NCI-H345 treated with DMSO at 0.1 percent for 48 hours (cell line): ENCODE results near the gene CCDC78.

ENCODE experiments used
- DNase-seq: peaks from one replicate; lab custom pipeline; 2025; ENCODE audit not compliant: unreplicated experiment; lab: John Stamatoyannopoulos, UW

Gene CCDC78

DNA sequence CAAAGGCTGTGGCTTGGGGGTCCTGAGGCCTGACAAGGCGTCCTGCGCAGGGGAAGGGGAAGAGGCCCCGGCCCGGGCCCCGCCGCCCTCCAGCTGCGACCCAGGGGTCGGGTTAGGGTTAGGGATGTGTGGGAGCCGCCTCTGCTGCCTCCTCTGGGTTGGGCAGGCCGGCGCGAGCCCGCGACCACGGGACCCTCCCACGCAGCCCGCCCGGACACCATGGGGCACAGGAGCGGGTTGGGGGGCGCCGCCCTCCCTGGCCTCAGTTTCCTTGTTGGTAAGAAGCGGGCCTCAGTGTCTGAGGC, 14.2 kb upstream of the CCDC78 start:
- DNase-seq, result no peak

DNA sequence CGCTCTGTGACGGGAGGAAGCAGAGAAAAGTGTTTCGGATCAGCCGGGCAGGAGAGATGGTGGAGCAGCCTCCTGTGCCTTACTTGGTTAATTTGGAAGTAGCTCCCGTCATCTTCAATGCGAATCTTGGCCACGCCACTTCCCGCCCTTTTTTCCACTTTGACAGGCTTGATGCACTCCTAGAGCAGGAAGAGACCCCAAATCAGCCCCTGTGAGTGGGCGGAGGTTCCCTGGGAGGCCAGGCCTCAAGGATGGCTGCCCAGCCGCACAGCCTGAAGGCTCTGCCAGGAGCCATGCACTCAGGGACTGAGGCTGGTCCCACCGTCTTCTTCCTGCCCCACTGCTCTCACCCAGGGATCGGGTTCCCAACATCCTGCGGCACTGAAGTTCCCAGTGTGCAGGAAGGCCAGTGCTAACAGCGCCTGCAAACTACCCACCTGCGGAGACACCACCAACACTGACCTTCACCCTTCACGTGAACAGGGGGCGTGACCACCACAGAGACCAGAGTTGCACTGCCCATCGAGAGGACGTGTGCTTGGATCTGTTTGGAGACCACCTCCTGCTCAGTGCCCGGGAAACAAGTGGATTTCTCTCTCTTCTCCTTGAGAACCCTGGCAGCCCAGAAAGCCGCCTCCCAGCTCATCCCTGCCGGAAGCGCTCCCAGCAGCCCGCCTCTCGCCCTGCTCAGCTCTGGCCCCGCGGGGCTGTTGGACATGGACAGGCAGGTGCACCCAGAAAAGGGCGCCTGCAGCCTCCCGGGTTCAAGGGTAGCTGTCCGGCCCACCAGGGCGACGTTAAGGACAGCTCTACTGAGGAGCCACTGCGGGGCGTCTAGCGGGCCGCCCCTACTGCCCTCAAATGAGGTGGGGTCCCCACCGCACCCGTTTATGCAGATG, 13.6 kb upstream of the CCDC78 start:
- no peak for DNase-seq

DNA sequence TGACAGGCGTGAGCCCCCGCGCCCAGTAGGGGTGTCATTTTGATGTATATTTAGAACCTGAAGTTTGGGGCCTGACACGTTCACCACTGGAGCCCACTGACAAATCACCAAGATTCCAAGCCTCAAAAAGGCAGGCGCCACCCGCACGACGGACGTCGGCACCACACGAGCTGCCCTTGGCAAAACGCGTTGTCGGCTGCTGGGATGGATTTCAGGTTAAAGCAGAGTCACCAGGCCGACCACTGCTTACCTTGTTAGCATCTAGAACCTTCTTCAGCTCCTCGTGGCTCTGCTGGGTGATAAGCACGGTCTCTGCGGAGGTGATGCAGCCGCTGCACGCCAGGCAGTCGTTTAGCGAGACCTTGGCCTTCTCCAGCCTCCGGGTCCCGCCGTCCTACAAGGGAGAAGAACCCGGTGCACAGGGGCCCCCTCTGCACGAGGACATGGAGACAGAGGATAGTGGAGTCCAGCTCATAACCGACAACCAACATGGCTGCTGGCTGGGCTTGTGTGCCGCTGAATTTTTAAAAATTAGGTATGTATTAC, 10.8 kb upstream of the CCDC78 start:
- DNase-seq, result no peak

DNA sequence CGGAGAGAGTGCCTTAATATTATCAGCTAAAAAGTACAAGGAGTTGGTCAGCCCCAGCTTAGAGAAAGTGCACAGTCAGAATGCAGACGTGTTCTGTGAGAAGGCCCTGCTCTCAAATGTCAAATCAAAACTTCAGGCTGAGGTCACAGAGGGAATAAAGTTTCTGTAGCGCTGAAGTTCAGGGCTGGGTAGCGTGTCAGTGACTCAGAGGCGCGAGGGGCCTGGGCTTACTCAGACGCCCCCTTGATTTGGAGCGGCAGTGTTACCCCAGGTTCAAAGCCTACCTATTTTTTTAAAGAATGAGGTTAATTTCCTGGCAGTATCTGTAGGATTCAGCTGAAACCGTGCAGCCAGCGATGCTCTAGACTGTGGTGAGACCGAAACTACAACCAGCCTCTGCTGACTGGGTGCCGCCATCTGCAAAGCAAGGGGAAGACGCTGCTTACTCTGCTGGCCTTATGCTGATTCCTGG, 9.8 kb upstream of the CCDC78 start:
- DNase-seq, result no peak

DNA sequence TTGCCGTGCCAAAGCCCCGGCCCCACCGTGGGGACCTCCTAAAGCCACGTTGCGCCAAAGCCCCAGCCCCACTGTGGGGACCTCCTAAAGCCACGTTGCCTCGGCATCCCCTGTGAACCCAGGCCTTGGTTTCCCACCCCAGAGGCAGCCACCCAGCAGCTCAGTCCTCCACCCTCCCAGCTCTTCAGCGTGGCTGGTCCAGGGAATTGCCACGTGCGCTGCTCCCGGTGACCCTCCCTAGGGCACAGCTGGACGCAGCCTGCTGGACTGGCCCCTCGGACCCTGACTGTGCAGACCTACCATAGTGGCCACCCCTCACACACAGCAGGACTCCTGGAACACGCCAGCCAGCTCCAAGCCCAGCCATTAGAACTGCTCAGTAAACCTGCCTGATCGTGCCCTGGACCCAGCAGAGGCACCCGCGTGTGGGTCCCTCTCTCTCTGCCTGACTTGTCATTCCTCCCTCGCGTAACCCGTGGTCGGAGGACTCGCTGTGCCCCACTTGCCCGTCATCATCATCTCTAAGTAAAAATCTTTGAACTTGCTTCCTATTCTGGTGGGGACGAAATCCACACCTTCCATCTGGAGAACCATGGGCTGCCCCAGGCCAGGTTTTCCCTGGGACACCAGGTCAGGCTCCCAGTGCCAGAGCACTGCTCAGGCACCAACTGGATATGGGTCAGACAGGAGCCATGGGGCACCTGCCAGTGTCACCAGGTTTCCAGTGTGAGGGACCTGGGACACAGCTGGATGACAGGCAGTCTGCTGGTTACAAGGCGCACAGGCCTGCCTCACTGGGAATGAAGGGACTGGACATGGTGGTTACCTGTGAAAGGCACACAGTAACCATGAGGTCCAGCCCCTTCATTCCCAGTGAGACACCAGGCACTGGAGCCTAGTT, 9.0 kb upstream of the CCDC78 start:
- DNase-seq, result no peak

DNA sequence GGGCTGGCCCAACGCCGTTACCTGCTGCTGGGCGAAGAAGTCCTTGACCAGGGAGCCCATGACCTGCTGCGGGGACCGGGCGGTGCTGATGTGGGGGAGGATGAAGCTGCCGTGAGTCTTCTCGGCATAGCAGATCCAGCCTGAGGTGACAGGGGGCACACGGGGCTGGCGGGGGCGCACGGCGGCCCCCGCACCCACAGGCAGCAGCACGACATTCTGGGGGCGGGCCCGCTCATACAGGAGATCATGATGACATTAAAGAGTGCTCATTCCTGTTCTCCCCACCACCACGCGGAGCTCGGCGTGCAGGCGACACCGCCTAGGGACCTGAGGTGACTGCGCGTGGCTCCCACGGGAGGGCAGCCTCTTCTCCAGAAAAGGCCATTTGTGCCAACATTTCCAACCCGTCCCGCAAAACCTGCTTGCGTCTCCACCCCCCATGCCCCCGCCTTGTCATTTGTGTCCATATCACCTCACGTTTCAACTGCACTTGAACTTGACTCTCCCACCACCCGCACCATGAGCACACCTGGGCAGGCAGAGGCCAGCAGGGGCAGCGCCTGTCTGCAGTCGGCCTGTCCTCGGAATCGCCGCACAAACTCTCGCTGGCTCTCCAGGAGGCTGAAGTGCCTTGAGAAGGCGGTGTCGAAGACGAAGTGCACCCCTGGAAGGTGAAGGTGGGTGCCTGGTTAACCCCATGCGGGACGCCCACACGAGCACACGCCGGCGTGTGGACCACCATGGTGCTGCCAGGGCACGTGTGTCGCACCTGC, 8.2 kb upstream of the CCDC78 start:
- DNase-seq, result no peak

DNA sequence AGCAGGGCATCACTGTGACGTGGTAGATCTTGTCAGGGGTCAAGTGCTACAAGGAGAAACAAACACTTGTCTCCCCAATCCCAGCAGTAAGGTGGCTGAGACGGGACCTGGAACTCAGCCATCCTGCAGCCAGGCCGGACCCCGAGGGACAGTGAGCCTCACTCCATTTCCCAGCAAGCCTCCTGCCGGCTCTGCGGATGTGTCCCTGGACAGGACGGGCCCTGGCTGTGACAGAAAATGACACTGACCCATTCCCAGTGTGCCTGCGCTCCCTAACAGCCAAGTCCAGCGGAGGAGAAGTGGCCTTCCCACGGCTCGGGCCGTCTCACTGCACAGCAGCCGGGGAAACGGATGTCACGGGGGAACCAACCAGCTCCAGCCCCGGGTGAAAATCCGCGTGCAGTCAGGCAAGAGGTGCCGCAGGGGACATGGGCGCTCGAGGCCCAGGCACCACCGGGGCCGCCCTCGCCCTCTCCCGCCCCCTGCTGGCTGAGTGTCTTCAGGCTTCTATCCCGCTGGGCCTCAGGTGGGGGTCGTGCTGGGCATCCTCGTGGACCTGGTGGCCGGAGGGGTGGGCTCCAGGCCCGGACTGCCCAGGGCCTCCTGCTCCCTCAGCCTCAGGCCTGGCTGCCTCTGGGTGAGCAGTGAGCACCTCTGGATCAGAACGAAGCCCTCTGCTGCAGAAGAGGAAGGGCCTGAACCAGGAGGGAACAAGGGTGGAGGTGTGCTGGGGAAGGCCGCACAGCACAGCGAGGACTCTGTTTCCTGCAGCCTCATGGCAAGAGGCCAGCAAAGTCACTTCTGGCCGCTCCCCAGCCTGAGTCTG, 7.4 kb upstream of the CCDC78 start:
- no peak for DNase-seq

DNA sequence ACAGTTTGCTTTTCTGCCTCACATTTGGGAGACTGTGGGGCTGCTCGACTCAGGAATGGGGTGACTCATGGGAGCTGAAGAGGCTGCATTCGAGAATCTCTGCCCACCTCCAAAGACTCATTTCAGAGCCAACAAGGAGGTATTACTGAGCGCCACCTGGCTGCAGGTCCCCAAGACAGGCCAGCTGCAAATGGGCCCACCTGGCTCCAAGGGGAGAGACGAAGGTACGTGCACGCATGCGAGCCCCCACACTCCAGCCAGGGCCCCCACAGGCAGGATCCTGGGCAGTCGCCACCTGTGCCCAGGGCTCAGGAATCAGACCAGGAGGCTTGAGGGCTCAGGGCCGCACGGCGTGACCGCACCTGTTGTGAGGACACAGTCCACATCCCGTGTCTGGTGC, 6.7 kb upstream of the CCDC78 start:
- no peak for DNase-seq

DNA sequence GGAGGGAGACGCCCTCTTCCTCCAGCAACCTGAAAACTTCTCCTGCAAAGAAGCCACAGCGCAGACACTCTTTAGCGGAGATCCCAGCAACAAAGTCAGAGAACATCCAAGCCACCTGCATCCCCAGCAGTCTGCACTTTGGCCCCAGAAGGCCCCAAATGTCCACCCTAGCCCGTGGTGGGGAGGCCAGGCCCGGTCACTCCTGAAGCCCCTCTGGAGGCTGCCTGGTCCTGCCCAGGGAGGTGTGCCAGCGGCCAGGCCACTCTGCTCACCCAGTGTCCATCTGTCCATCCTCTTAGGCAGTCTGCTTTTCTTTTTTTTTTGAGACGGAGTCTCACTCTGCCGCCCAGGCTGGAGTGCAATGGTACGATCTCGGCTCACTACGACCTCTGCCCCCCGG, 6.1 kb upstream of the CCDC78 start:
- DNase-seq, result no peak

DNA sequence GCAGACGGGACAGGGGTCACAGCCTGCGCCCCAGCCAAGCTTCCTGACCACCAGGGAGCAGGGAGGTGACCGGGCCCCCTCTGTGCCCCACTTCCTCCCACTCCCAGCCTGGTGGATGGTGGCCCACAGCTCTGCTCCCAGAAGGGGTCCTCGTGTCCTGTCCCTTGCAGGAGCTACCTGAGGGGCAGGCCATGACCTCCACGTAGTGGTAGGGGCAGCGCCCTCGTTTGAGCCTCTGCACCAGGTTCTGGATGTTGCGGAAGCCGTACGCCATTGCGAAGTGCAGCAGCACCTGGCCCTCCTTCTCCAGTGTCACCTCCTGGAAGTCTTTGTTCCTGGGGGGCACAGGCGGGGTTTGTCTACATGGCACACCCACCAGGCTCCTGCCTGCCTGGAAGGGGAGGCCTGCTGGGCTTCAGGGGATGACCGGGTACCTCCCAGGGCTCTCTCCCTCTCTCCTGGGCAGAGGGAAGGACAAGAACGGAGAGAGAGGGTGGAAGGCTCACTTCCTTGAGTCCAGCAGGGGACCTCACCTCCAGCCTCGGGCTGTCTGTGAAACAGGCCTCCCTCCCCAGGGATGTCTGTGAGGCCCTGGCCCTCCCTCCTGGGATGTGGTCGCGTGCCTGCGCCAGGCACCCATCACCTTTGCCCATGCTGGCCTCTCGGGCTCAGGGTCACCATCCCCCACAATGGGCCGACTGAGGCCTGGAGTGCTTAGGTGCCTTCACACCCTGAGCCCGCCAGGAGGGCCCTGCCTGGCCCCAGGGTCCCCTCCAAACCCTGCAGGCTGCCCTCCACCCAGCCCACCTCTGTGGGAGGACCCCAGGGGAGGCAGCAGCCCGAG, 4.6 kb upstream of the CCDC78 start:
- no peak for DNase-seq

DNA sequence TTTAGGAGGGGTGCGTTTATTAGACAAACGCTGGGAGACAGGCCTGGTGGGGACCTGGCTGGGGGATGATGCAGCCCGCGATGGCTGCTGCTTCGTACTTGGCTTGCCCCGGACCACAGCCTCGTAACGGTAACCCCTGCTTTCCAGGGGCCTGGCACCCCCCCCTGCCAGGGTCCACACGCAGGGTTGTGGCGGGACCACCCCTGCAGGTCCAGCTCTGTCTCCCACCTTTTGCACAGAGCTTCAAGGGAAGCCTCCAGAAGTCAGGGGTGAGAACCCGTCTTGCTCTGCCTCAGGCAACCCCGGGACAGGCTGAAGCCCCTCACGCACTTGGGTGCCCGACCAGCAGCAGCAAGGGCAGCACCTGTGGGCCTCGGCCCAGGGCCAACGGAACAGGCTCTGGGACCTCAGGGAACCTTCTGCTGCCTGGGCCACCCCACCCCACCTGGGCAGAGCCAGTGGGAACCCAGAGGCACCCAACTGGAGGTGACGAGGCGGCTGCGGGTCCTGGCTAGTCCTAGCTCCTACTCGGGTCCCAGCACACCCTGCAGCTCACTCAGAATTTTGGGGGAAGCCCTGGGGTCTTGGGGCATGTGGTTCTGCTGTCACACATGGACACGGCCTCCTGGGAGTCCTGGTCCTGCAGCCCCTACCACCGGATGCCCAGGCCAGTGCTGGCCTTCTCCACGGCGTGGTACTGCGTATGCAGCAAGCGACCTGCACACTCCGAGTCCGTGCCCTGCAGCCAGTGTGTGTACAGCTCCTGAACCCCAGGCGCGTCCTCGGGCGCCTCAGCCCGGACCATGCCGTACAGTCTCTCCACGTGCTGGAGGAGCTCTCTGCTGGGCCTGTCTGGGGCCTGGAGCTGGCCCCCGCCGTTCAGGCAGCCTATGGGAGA, 3.8 kb upstream of the CCDC78 start:
- no peak for DNase-seq

DNA sequence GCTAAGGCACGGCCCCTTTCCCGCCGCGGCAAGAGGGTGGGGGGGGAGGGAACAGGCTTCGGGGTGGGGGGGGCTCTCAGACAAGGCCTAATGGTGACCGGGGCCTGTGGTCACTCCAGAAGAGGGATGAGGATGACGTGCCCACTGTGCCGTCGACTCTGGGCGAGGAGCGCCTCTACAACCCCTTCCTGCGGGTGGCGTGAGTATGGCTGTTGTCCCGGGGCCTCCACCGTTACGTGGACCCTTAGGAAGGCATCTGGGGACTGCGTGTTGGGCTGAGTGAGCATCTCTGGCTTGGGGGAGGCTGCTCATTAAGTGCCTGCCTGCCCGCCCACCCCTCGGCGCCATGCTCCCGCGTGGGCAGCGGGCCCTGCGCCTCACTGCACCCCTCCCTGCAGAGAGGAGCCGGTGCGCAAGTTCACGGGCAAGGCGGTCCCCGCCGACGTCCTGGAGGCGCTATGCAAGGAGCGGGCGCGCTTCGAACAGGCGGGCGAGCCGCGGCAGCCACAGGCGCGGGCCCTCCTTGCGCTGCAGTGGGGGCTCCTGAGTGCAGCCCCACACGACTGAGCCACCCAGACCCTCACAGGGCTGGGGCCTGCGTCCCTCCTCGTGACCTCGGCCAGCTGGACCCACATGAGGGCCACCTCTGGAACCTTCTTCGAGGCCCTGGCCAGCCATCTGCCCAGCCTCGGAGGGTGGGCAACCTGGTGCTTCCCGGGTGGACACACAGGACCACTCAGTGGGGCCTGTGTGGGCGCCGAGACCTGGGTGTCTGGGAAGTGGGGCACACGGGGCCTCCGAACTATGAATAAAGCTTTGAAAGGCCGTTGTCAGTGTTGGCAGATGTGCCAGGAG, 2.9 kb upstream of the CCDC78 start:
- DNase-seq, result no peak

DNA sequence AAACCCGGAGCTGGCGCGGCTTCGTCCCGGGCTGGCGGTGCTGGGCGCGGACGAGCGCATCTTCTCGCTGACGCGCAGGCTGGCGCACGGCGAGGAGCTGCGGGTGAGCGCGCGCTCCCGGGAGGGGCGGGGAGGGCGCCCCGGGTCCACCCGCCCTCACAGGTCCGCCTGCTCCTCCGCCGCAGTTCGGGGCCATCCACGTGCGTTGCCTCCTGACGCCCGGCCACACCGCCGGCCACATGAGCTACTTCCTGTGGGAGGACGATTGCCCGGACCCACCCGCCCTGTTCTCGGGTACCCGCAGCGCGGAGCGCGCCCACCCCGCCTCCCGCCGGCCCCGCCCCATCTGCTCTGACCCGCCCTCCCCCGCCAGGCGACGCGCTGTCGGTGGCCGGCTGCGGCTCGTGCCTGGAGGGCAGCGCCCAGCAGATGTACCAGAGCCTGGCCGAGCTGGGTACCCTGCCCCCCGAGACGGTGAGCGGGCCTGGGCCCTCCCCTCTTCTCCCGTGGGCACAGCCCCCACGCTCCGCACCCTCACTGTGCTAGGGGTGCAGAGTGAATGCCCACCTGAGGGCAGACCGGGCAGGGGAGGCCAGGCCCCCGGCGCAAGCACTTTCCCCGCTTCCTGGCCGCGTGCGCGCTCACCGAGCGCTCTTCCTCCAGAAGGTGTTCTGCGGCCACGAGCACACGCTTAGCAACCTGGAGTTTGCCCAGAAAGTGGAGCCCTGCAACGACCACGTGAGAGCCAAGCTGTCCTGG, 2.1 kb upstream of the CCDC78 start:
- DNase-seq, result no peak

DNA sequence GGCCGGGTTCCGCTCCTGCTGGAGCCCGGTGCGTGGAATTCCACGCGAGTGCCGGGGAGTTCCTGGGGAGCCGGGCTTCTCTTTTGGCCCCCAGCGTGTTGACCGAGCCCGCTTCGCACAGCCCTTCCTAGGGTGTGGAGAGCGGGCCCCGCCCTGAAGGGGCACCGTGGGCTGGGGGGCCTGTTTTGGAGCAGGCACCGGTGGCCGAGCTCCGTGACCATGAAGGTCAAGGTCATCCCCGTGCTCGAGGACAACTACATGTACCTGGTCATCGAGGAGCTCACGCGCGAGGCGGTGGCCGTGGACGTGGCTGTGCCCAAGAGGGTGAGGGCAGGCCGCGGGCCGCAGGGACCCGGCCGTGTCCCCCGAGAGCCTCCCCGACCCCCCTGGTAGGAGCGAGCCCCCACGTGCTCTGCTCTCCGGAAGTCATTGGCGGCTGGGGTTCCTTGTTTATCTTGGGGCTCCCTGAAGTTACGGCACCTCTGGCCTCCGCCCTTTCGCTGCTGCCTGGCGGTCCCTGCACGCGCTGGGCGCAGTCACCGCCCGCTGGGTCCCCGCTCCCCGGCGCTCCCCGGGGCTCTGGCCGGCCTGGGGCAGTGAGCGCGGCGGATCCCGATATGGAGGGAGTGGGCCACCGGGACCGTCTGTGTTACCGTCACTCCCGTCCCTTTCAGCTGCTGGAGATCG, 1.2 kb upstream of the CCDC78 start:
- no peak for DNase-seq

DNA sequence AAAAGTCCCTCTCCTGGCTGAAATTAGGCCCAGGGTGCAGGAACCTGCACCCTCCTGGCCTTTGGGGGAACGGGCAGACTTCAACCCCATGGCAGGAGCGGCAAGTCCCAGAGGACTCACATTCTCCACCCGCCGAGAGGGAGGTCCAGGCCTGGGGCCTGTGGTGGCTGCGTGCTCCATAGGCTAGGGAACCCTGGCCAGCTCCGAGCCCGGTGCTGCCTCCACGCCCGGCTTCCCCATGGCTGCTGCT, 130 bp downstream of the CCDC78 start:
- DNase-seq, result no peak

DNA sequence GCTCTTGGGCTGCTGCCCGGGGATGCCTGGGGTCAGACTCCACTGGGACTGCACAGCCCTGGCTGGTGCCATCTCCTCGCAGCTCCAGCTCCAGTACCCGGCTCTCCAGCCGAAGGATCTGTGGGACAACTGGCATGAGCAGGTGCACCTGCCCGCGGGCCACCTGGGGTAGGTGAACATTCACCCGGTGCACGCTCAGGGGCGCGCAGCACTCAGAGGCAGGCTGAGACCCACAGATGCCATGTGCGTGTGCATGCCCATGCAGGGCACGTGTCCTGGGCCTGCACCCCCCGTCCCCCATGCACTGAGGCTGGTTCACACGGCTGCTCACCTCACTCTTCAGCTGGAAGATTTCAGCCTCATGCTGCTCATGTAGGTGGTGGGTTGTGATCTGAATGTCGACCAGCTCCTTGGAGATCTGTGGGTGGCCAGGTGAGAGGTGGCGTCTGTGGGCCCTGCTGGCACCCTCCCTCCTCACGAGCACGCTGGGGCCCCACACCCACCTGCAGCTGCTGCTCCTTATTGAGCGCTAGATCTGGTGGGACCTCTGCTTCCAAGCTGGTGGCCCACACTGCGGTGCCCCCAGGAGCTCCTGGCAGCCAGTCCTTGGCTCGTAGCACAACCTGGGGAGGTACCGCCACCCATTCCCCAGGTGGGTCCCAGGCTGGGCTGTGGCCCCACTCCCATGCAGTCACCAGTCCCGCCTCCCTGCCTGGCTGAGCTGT, 618 bp downstream of the CCDC78 start:
- DNase-seq, result peak; percentile 23
